Measurements from ENCODE around the gene COA4. TPM values are rescaled to one million over a fixed set of nuclear protein-coding genes. Genes with fewer than 3 reads are reported as not detected.

The COA4 gene
- total RNA-seq, 1 donor from 2014 or later = 71.3 TPM

- no peak overlapping the region for H3K27ac Mint-ChIP-seq
Measured at GRCh38 chr11:73866586-73866996, 10.1 kb downstream of the COA4 start.

GRCh38 chr11:73866095-73866579 lies 10.5 kb downstream of the COA4 start:
- no peaks in the 10 kb centered on the region for H3K9me3 Mint-ChIP-seq (ENCODE audit: low read depth)
- TF ChIP-seq CTCF (IDR thresholded peaks at IDR 0.05; ENCODE audit: unreplicated experiment) = no peak
- H3K27ac Mint-ChIP-seq = no peak overlapping the region

More at GRCh38 chr11:73866586-73866996, 10.1 kb downstream of the COA4 start:
- Mint-ChIP-seq H3K4me3 (ENCODE audit: low read depth) (no peak overlapping the region), H3K9me3 (ENCODE audit: low read depth) (no peaks in the 10 kb centered on the region), H3K27me3 (no peaks in the 10 kb centered on the region), H3K36me3 (ENCODE audit: insufficient read depth) (peaks cover 9% of the 10 kb centered on the region), H3K4me1 (ENCODE audit: low read depth) (no peaks in the 10 kb centered on the region)
- TF ChIP-seq CTCF (IDR thresholded peaks at IDR 0.05; ENCODE audit: unreplicated experiment) = no peak
- no peak for DNase-seq (ENCODE audit: low spot score, unreplicated experiment)

GRCh38 chr11:73862986-73863385 lies 13.7 kb downstream of the COA4 start:
- Mint-ChIP-seq H3K4me1 (ENCODE audit: low read depth) (peaks cover 2% of the 10 kb centered on the region), H3K36me3 (ENCODE audit: insufficient read depth) (peaks cover 19% of the 10 kb centered on the region), H3K4me3 (ENCODE audit: low read depth) (no peak overlapping the region), H3K9me3 (ENCODE audit: low read depth) (no peaks in the 10 kb centered on the region), H3K27ac (no peak overlapping the region), H3K27me3 (no peaks in the 10 kb centered on the region)
- no peak for TF ChIP-seq CTCF (IDR thresholded peaks at IDR 0.05; ENCODE audit: unreplicated experiment)
- no peak for DNase-seq (ENCODE audit: low spot score, unreplicated experiment)

More at GRCh38 chr11:73866095-73866579, 10.5 kb downstream of the COA4 start:
- Mint-ChIP-seq H3K36me3 (ENCODE audit: insufficient read depth) (peaks cover 11% of the 10 kb centered on the region), H3K27me3 (no peaks in the 10 kb centered on the region), H3K4me1 (ENCODE audit: low read depth) (no peaks in the 10 kb centered on the region), H3K4me3 (ENCODE audit: low read depth) (no peak overlapping the region)
- no peak for DNase-seq (ENCODE audit: low spot score, unreplicated experiment)

GRCh38 chr11:73860202-73860601 lies 16.4 kb downstream of the COA4 start:
- Mint-ChIP-seq H3K36me3 (ENCODE audit: insufficient read depth) (peaks cover 16% of the 10 kb centered on the region), H3K4me3 (ENCODE audit: low read depth) (no peak overlapping the region), H3K9me3 (ENCODE audit: low read depth) (no peaks in the 10 kb centered on the region), H3K4me1 (ENCODE audit: low read depth) (peaks cover 5% of the 10 kb centered on the region), H3K27ac (no peak overlapping the region), H3K27me3 (no peaks in the 10 kb centered on the region)
- TF ChIP-seq CTCF (IDR thresholded peaks at IDR 0.05; ENCODE audit: unreplicated experiment) = no peak
- DNase-seq (ENCODE audit: low spot score, unreplicated experiment) = no peak

GRCh38 chr11:73859671-73860070 lies 17.0 kb downstream of the COA4 start:
- Mint-ChIP-seq H3K27me3 (no peaks in the 10 kb centered on the region), H3K9me3 (ENCODE audit: low read depth) (no peaks in the 10 kb centered on the region), H3K4me1 (ENCODE audit: low read depth) (peaks cover 5% of the 10 kb centered on the region), H3K4me3 (ENCODE audit: low read depth) (no peak overlapping the region), H3K27ac (no peak overlapping the region), H3K36me3 (ENCODE audit: insufficient read depth) (peaks cover 16% of the 10 kb centered on the region)
- no peak for TF ChIP-seq CTCF (IDR thresholded peaks at IDR 0.05; ENCODE audit: unreplicated experiment)
- no peak for DNase-seq (ENCODE audit: low spot score, unreplicated experiment)
